ENCODE results near the gene WHRN. TPM values are rescaled to one million over a fixed set of nuclear protein-coding genes. Genes with fewer than 3 reads are reported as not detected.

Gene WHRN
- total RNA-seq, 4 donors from 2014 or later = 5.4 to 23.6 (median 8.5) TPM

GRCh38 chr9:114476891-114477469 is 28.3 kb downstream of the WHRN start:
- WGBS, 2 donors (ENCODE audit: low coverage in 1 of 2) = 94% methylated on average over 9 of the region's 9 CpGs; no CpG with 5 or more reads in 1 of the 2 donors
- DNase-seq = no peak
- Histone ChIP-seq H3K9me3 (no peaks in the 10 kb centered on the region), H3K4me3 (no peak overlapping the region), H3K4me1 (no peaks in the 10 kb centered on the region), H3K27me3 (no peaks in the 10 kb centered on the region), H3K36me3 (no peaks in the 10 kb centered on the region), H3K27ac (no peak overlapping the region)
- in situ Hi-C loops (cut with MboI; ENCODE audit: low pct_ligation_motif_present in 1 of 4, low pct_unique_long_range_greater_than_20kb in 1 of 4, low sequenced_read_pairs in 3 of 4) = loop anchor here in 1 of 4 donors (25.0 kb wide), 1 partner anchor 185 kb away; the partner anchor contains the start of gene TEX53
- intact Hi-C loops (cut with DNase I; ENCODE audit: low total_unique reads) = no loop called here
- no peak for TF ChIP-seq POLR2AphosphoS5 (IDR thresholded peaks at IDR 0.05)
- TF ChIP-seq POLR2A (IDR thresholded peaks at IDR 0.05) = no peak
- TF ChIP-seq CTCF (IDR thresholded peaks at IDR 0.05) = no peak
- TF ChIP-seq EP300 (IDR thresholded peaks at IDR 0.05; ENCODE audit: low read depth) = no peak

- TF ChIP-seq POLR2A (IDR thresholded peaks at IDR 0.05) (no peak), CTCF (IDR thresholded peaks at IDR 0.05) (no peak), EP300 (IDR thresholded peaks at IDR 0.05; ENCODE audit: low read depth) (no peak), POLR2AphosphoS5 (IDR thresholded peaks at IDR 0.05) (no peak)
These were observed 29.7 kb downstream of the WHRN start for GRCh38 chr9:114475412-114476135.

GRCh38 chr9:114474425-114474824 is 30.8 kb downstream of the WHRN start:
- in situ Hi-C loops (cut with MboI; ENCODE audit: low pct_ligation_motif_present in 1 of 4, low pct_unique_long_range_greater_than_20kb in 1 of 4, low sequenced_read_pairs in 3 of 4) (no loop called here), intact Hi-C loops (cut with DNase I; ENCODE audit: low total_unique reads) (no loop called here)
- no peak for TF ChIP-seq CTCF (IDR thresholded peaks at IDR 0.05)
- TF ChIP-seq POLR2AphosphoS5 (IDR thresholded peaks at IDR 0.05) = no peak

More at GRCh38 chr9:114475412-114476135, 29.7 kb downstream of the WHRN start:
- H3K27ac ChIP-seq = no peak overlapping the region
- 21 to 76% methylated on average over 2 to 8 of the region's 8 CpGs for WGBS, 2 donors (ENCODE audit: low coverage in 1 of 2)
- DNase-seq = no peak
- no peak overlapping the region for H3K4me3 ChIP-seq
- in situ Hi-C loops (cut with MboI; ENCODE audit: low pct_ligation_motif_present in 1 of 4, low pct_unique_long_range_greater_than_20kb in 1 of 4, low sequenced_read_pairs in 3 of 4) = loop anchor here in 1 of 4 donors (25.0 kb wide), 1 partner anchor 187 kb away; the partner anchor contains the start of gene TEX53
- H3K4me1 ChIP-seq = no peaks in the 10 kb centered on the region
- no peaks in the 10 kb centered on the region for H3K36me3 ChIP-seq
- H3K27me3 ChIP-seq = no peaks in the 10 kb centered on the region
- H3K9me3 ChIP-seq = no peaks in the 10 kb centered on the region
- intact Hi-C loops (cut with DNase I; ENCODE audit: low total_unique reads) = no loop called here

GRCh38 chr9:114473447-114473801 is 31.8 kb downstream of the WHRN start:
- TF ChIP-seq CTCF (IDR thresholded peaks at IDR 0.05) (no peak), EP300 (IDR thresholded peaks at IDR 0.05; ENCODE audit: low read depth) (no peak), POLR2A (IDR thresholded peaks at IDR 0.05) (no peak)
- no peak for DNase-seq
- intact Hi-C loops (cut with DNase I; ENCODE audit: low total_unique reads) (no loop called here), in situ Hi-C loops (cut with MboI; ENCODE audit: low pct_ligation_motif_present in 1 of 4, low pct_unique_long_range_greater_than_20kb in 1 of 4, low sequenced_read_pairs in 3 of 4) (no loop called here)
- no peaks in the 10 kb centered on the region for H3K27me3 ChIP-seq
- H3K9me3 ChIP-seq = no peaks in the 10 kb centered on the region
- H3K4me3 ChIP-seq = no peak overlapping the region
- H3K27ac ChIP-seq = no peak overlapping the region
- no peaks in the 10 kb centered on the region for H3K36me3 ChIP-seq
- WGBS, 2 donors (ENCODE audit: low coverage in 1 of 2) = 86% methylated on average over 3 of the region's 3 CpGs; no CpG with 5 or more reads in 1 of the 2 donors
- no peaks in the 10 kb centered on the region for H3K4me1 ChIP-seq

More at GRCh38 chr9:114474425-114474824, 30.8 kb downstream of the WHRN start:
- no peak overlapping the region for H3K4me3 ChIP-seq
- H3K27me3 ChIP-seq = no peaks in the 10 kb centered on the region
- no peaks in the 10 kb centered on the region for H3K4me1 ChIP-seq
- no peaks in the 10 kb centered on the region for H3K9me3 ChIP-seq
- no peak for DNase-seq
- no peak overlapping the region for H3K27ac ChIP-seq
- WGBS, 2 donors (ENCODE audit: low coverage in 1 of 2) = 80 to 92% methylated on average over 1 of the region's 1 CpG
- H3K36me3 ChIP-seq = no peaks in the 10 kb centered on the region

All from transverse colon (tissue), 4 donors.